Measurements from ENCODE around the gene DBR1.

DBR1 gene

DNA sequence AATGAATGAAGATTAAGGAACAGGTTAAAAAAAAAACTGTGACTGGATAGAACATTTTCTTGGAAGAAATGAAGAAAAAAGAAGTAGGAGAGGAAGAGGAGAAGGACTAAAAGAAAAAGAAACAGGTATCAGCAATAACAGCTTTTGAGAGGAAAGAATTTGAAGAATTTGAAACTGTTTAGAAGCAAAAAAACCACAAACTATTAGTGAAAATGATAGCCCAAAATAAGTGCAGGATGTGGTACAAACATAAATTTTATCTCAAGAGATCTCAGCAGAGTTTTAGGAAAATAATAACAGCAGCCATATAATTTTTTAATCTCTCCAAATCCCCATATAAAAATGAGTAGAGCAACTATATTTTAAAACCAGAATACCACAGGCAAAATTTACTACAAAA, 33.8 kb downstream of the DBR1 start:
- Histone ChIP-seq H3K4me3 (ENCODE audit: low read depth, low read length) (no peak overlapping the region), H3K27me3 (ENCODE audit: control insufficient read depth, insufficient read depth, low read length) (no peaks in the 10 kb centered on the region), H3K9ac (ENCODE audit: low read depth, low read length) (no peak overlapping the region), H3K9me3 (ENCODE audit: control insufficient read depth, insufficient read depth, low read length) (no peaks in the 10 kb centered on the region), H3K27ac (ENCODE audit: low read depth, low read length) (no peak overlapping the region), H3K36me3 (ENCODE audit: control insufficient read depth, insufficient read depth, low read length) (no peaks in the 10 kb centered on the region), H3K4me1 (ENCODE audit: control insufficient read depth, insufficient read depth, low read length) (peaks cover 5% of the 10 kb centered on the region; the same call in 1 of the 2 replicates)

DNA sequence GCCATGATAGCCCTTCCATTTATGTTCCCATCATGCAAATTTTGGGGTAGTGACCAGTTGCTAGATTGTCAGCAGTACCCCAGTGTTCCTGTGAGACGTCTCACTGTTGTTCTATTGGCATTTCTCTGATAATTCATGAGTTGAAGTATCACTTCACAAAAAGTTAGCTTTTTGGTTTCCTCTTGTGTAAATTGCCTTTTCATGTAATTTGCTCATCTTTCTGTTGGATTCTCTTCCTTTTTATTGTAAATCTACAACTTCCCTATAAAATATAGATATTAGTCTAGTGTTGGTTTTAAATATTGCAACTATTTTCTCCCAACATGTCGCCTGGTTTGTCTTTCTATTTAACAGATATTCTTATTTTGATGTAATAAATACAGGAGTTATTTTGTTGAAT, 35.0 kb downstream of the DBR1 start:
- Histone ChIP-seq H3K4me1 (ENCODE audit: control insufficient read depth, insufficient read depth, low read length) (peaks cover 5% of the 10 kb centered on the region; the same call in 1 of the 2 replicates), H3K36me3 (ENCODE audit: control insufficient read depth, insufficient read depth, low read length) (no peaks in the 10 kb centered on the region), H3K9ac (ENCODE audit: low read depth, low read length) (no peak overlapping the region), H3K4me3 (ENCODE audit: low read depth, low read length) (no peak overlapping the region), H3K27me3 (ENCODE audit: control insufficient read depth, insufficient read depth, low read length) (no peaks in the 10 kb centered on the region), H3K27ac (ENCODE audit: low read depth, low read length) (no peak overlapping the region), H3K9me3 (ENCODE audit: control insufficient read depth, insufficient read depth, low read length) (no peaks in the 10 kb centered on the region)

- no peak overlapping the region for H3K27ac ChIP-seq (ENCODE audit: low read depth, low read length)
- no peak overlapping the region for H3K9ac ChIP-seq (ENCODE audit: low read depth, low read length)
- no peaks in the 10 kb centered on the region for H3K9me3 ChIP-seq (ENCODE audit: control insufficient read depth, insufficient read depth, low read length)
- H3K27me3 ChIP-seq (ENCODE audit: control insufficient read depth, insufficient read depth, low read length): no peaks in the 10 kb centered on the region
- H3K4me3 ChIP-seq (ENCODE audit: low read depth, low read length): no peak overlapping the region
- H3K4me1 ChIP-seq (ENCODE audit: control insufficient read depth, insufficient read depth, low read length): peaks cover 5% of the 10 kb centered on the region; the same call in 1 of the 2 replicates
- H3K36me3 ChIP-seq (ENCODE audit: control insufficient read depth, insufficient read depth, low read length): no peaks in the 10 kb centered on the region
Measured at GRCh38 chr3:138137861-138138260, 36.9 kb downstream of the DBR1 start.

DNA sequence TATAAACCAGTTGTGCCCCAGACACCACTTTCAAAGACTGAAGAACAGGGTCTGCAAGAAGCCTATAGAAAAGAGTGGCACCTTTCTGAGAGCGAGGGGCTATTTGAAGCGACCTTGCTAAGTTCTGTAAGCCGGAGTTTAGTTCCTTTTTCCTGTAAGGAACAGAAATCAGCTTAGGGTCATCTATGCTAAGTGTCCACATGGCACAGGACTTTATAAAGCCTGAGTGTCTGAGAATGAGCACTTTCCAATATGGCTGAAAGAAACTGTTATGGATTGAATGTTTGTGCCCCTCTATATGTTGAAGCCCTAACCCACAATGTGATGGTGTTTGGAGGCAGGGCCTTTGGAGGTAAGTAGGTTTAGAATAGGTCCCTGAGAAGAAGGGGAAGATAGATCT, 38.5 kb downstream of the DBR1 start:
- Histone ChIP-seq H3K4me1 (ENCODE audit: control insufficient read depth, insufficient read depth, low read length) (peaks cover 5% of the 10 kb centered on the region; the same call in 1 of the 2 replicates), H3K9me3 (ENCODE audit: control insufficient read depth, insufficient read depth, low read length) (no peaks in the 10 kb centered on the region), H3K27ac (ENCODE audit: low read depth, low read length) (no peak overlapping the region)

DNA sequence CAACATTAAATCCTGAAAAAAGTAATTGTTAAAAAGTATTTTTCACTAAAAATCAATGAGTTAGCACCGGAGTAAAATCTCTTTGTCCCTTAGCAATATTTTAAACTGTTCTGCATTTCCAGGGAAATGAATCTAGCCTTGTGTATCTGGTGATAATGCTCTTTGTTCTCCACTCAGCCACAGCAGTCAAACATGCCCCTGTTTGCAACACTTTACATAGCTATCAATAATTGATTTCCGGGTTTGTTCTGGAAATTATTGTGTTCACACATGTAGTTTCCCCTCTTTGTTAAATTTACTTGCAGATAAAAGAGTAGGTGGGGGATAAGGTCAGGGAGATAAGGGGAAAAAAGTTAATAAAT, 38.9 kb downstream of the DBR1 start:
- Histone ChIP-seq H3K4me3 (ENCODE audit: low read depth, low read length) (no peak overlapping the region), H3K9ac (ENCODE audit: low read depth, low read length) (no peak overlapping the region), H3K4me1 (ENCODE audit: control insufficient read depth, insufficient read depth, low read length) (peaks cover under 1% of the 10 kb centered on the region; the same call in 1 of the 2 replicates), H3K9me3 (ENCODE audit: control insufficient read depth, insufficient read depth, low read length) (no peaks in the 10 kb centered on the region), H3K36me3 (ENCODE audit: control insufficient read depth, insufficient read depth, low read length) (no peaks in the 10 kb centered on the region), H3K27ac (ENCODE audit: low read depth, low read length) (peak overlapping the region; percentile 12), H3K27me3 (ENCODE audit: control insufficient read depth, insufficient read depth, low read length) (no peaks in the 10 kb centered on the region)

More for the DNA sequence above, 38.5 kb downstream of the DBR1 start:
- H3K9ac ChIP-seq (ENCODE audit: low read depth, low read length): no peak overlapping the region
- H3K36me3 ChIP-seq (ENCODE audit: control insufficient read depth, insufficient read depth, low read length): no peaks in the 10 kb centered on the region
- no peaks in the 10 kb centered on the region for H3K27me3 ChIP-seq (ENCODE audit: control insufficient read depth, insufficient read depth, low read length)
- no peak overlapping the region for H3K4me3 ChIP-seq (ENCODE audit: low read depth, low read length)

DNA sequence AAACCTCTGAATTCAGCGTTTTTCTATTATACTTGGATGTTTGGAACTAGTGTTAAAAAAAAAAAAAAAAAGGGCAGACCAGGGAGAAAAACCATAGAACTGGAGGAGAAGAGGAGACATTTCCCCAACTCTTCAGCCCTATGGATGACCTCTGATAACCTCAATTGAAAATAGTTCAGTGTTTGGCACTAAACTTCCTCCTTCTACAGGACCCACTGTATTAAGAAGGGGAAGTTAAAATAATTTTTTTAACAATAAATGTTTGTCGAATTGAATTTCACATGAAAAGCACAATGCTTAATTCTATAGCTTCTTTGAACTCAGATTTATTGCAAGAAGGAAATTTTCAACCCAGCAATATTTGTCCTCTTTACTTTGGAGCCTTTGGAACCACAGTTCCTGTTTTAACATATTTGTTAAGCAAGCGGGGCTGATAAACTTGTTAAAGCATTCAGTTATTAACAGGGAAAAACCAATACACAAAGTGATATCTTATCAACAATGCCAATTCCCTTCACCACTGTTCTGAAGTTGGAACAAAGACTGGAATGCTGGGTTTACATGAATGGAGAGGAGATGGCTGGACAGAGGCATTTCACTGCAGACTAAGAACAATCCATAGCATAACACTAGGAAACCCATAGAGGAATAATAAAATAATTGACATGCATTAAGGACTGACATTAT, 39.4 kb downstream of the DBR1 start:
- H3K9me3 ChIP-seq (ENCODE audit: control insufficient read depth, insufficient read depth, low read length): no peaks in the 10 kb centered on the region
- H3K36me3 ChIP-seq (ENCODE audit: control insufficient read depth, insufficient read depth, low read length): no peaks in the 10 kb centered on the region
- H3K4me3 ChIP-seq (ENCODE audit: low read depth, low read length): no peak overlapping the region
- H3K9ac ChIP-seq (ENCODE audit: low read depth, low read length): no peak overlapping the region
- no peaks in the 10 kb centered on the region for H3K4me1 ChIP-seq (ENCODE audit: control insufficient read depth, insufficient read depth, low read length)
- H3K27me3 ChIP-seq (ENCODE audit: control insufficient read depth, insufficient read depth, low read length): no peaks in the 10 kb centered on the region
- peak overlapping the region; percentile 12 for H3K27ac ChIP-seq (ENCODE audit: low read depth, low read length)

DNA sequence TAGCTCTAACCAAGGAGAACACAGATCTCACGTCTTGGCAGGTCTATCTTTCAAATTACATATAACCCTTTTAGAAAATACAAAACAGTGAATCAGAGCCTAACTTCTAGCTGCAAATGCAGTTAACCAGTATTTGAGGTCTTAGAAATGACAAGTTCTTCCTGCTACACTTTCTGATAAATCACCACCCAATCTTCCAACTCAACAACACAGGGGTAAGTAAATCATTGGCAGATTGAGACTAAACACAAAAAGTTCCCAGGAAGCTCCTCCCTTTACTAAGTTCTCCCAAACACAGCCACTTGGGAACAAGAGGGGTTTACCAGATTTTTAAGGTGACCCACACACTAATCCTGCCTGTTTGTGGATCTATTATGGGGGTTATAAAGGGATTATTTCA, 42.5 kb downstream of the DBR1 start, which contains the start of gene A4GNT:
TSS of gene A4GNT (minus strand) at position 152 of the 400 bp plus-strand sequence. CDS start 1,134 bp downstream, outside the sequence.
- Histone ChIP-seq H3K27me3 (ENCODE audit: control insufficient read depth, insufficient read depth, low read length) (no peaks in the 10 kb centered on the region), H3K4me1 (ENCODE audit: control insufficient read depth, insufficient read depth, low read length) (no peaks in the 10 kb centered on the region), H3K27ac (ENCODE audit: low read depth, low read length) (no peak within 1 kb of the TSS), H3K4me3 (ENCODE audit: low read depth, low read length) (no peak within 1 kb of the TSS), H3K9me3 (ENCODE audit: control insufficient read depth, insufficient read depth, low read length) (no peaks in the 10 kb centered on the region), H3K36me3 (ENCODE audit: control insufficient read depth, insufficient read depth, low read length) (no peaks in the 10 kb centered on the region), H3K9ac (ENCODE audit: low read depth, low read length) (no peak within 1 kb of the TSS)

DNA sequence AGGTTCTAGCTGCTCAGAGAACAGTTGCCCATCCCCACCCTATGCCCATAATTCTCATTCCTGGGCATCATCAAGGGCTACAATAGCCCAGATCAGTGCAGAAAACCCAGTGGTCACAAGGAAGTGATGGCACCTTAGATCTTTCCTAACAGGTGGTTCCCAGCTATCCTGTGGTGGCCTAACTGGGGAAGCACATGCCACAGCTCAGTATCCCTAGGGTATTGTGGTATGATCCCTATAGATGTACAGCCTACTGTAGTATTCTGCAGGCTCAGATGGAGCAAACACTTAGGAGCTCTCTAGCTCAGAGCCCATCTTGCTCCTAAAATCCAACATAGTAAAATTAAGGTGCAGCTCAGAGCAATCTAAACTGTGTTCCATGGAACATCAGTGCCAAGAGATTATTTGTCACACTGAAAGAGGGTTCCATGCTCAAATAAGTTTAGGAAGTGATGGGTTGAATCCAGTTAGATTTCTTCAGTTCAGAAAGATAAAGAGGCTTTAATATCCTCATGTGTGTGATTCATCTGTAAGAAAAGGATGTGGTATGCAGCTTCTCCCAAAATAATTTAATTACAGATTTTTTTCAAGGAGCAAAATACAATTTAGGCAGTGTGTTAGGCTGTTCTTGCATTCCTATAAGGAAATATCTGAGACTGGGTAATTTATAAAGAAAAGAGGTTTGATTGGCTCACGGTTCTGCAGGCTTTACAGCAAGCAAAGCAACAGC, 46.9 kb downstream of the DBR1 start:
- Histone ChIP-seq H3K9me3 (ENCODE audit: control insufficient read depth, insufficient read depth, low read length) (no peaks in the 10 kb centered on the region), H3K36me3 (ENCODE audit: control insufficient read depth, insufficient read depth, low read length) (no peaks in the 10 kb centered on the region), H3K4me3 (ENCODE audit: low read depth, low read length) (no peak overlapping the region), H3K27me3 (ENCODE audit: control insufficient read depth, insufficient read depth, low read length) (no peaks in the 10 kb centered on the region), H3K4me1 (ENCODE audit: control insufficient read depth, insufficient read depth, low read length) (no peaks in the 10 kb centered on the region), H3K9ac (ENCODE audit: low read depth, low read length) (no peak overlapping the region), H3K27ac (ENCODE audit: low read depth, low read length) (no peak overlapping the region)

DNA sequence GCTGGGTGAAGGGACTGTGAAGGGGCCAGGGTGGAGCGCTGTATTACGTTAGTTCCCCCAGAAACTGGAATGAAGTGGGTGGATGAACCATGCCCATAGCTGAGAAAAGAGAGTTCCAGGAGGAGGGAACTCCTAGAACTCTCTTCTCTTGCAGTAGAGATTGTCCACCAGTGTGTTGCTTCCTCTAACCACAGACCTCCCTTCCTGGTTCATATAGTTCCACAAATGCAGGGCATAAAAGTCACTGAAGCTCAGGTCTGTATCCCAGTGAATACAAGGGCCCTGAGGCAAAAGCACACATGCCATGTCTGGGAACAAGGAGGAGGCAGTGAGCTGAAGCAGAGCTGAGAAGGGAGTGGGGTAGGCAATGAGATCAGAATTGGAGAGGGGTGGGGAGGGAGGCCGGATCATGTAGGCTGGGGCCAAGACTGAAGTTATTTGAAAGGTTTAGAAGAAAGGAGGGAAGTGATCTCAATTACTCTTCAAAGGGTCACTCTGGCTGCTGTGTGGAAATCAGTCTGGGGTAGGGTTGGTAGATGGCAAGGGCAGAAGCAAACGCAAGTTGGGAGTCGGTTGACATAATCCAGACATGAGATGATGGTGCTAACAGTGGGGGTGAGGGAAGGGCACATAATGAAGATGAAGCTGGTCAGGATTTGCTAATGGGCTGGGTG, 49.0 kb downstream of the DBR1 start:
- Histone ChIP-seq H3K27me3 (ENCODE audit: control insufficient read depth, insufficient read depth, low read length) (no peaks in the 10 kb centered on the region), H3K9ac (ENCODE audit: low read depth, low read length) (no peak overlapping the region), H3K36me3 (ENCODE audit: control insufficient read depth, insufficient read depth, low read length) (no peaks in the 10 kb centered on the region), H3K9me3 (ENCODE audit: control insufficient read depth, insufficient read depth, low read length) (no peaks in the 10 kb centered on the region), H3K27ac (ENCODE audit: low read depth, low read length) (no peak overlapping the region), H3K4me3 (ENCODE audit: low read depth, low read length) (no peak overlapping the region), H3K4me1 (ENCODE audit: control insufficient read depth, insufficient read depth, low read length) (no peaks in the 10 kb centered on the region)

DNA sequence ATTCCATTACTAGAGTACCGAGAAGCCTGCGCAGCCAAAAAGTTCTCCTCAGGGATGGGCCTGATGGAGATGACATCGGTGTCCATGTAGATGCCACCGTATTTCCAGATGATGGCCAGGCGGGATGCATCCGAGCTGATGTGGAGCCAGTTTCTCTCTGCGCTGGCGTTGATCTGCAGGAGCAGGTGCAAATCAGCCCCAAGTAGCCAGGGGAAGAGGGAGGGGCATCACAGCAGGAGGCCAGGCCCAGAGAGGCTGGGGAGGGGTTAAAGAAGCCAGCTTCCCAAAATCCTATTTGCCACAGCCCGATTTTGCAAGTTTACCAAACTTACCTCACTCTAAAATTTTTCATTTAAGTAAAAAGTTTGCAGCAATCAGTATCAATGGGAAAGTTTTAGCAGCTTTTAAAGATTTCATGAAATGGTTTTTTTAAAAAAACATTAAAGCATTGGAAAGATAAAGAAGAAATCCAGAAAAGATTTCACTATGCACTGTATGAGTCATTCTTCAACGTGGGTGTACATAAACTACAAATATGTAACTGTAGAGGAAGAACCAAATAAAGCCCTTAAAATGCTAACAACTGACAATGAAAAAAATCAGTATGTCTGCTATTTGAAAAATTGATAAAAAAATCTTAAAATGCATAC, 49.9 kb downstream of the DBR1 start:
- no peak overlapping the region for H3K9ac ChIP-seq (ENCODE audit: low read depth, low read length)
- H3K27me3 ChIP-seq (ENCODE audit: control insufficient read depth, insufficient read depth, low read length): no peaks in the 10 kb centered on the region
- no peaks in the 10 kb centered on the region for H3K9me3 ChIP-seq (ENCODE audit: control insufficient read depth, insufficient read depth, low read length)
- H3K4me1 ChIP-seq (ENCODE audit: control insufficient read depth, insufficient read depth, low read length): no peaks in the 10 kb centered on the region
- H3K36me3 ChIP-seq (ENCODE audit: control insufficient read depth, insufficient read depth, low read length): no peaks in the 10 kb centered on the region
- no peak overlapping the region for H3K27ac ChIP-seq (ENCODE audit: low read depth, low read length)
- no peak overlapping the region for H3K4me3 ChIP-seq (ENCODE audit: low read depth, low read length)

Data from HUES48 (cell line).